Breast epithelium (tissue), 3 donors: ENCODE data around the gene ELMOD1.

ENCODE experiments used
- POLR2A ChIP-seq: fragments of 450-650 bp; IDR thresholded peaks from one replicate; pipeline ENCODE4 v1.6.1; 2016; ENCODE audit warnings: antibody characterized with exemption, mild to moderate bottlenecking, moderate library complexity
- TF ChIP-seq, protein P1 (sequence below), 3 donors: fragments of 450-650 bp; IDR thresholded peaks; one replicate each; pipeline ENCODE4 v1.5.1; 2016 to 2017; ENCODE audit warnings: antibody characterized with exemption in 3 of 3, mild to moderate bottlenecking in 3 of 3, moderate library complexity in 3 of 3

DNA sequence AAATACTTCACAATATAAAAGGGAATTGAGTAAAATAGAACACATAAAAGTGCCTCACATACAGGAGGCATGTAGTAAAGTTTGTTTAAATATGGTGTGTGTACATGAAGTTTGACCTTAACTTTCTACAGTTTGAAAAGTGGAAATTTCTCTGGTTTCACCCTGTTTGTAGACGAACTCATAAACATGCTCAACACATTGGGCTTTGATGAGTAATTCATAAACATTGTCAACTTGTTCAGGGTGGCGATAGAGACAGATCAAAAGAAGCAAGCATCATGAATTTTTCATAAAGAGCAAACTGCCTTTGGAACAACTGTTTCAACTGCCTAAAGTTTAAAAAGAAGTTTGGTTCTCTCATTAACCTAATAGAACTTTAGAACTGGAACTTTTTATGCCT is 111.8 kb downstream of the ELMOD1 start:
- TF ChIP-seq POLR2A, result no peak
- TF ChIP-seq, protein P1, sequence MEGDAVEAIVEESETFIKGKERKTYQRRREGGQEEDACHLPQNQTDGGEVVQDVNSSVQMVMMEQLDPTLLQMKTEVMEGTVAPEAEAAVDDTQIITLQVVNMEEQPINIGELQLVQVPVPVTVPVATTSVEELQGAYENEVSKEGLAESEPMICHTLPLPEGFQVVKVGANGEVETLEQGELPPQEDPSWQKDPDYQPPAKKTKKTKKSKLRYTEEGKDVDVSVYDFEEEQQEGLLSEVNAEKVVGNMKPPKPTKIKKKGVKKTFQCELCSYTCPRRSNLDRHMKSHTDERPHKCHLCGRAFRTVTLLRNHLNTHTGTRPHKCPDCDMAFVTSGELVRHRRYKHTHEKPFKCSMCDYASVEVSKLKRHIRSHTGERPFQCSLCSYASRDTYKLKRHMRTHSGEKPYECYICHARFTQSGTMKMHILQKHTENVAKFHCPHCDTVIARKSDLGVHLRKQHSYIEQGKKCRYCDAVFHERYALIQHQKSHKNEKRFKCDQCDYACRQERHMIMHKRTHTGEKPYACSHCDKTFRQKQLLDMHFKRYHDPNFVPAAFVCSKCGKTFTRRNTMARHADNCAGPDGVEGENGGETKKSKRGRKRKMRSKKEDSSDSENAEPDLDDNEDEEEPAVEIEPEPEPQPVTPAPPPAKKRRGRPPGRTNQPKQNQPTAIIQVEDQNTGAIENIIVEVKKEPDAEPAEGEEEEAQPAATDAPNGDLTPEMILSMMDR (IDR thresholded peaks at IDR 0.05), result no peak
